ENCODE measurements around the gene AUTS2.

Gene AUTS2

DNA sequence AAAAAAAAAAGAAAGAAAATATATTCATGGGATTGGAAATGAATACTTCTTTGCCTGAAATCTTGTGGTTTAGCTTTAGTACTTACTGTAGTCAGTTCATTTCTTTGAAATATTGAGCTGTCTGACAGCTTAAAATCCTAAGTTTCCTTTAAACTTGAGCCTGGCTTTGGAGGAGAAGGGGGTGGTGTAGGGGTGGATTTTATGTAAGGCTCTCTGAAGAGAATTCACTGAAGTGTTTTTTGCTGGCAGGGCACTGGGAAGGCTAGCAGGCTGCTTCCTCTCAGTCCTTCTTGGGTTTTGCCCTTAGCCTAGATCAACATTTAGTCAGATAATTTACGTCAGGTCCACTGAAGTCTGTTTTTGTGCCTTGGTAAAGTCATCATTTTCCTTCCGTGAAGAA, 516.5 kb downstream of the AUTS2 start:
- no peak overlapping the region for H3K27ac ChIP-seq (ENCODE audit: low read depth, low read length)
- H3K9ac ChIP-seq (ENCODE audit: low read length in 5 of 5), result no peak overlapping the region
- H3K36me3 ChIP-seq (ENCODE audit: control insufficient read depth in 5 of 5, insufficient read depth in 5 of 5, low read length in 5 of 5), result peaks cover 0 to 3% (median 0%) of the 10 kb centered on the region in 5 donors
- H3K27me3 ChIP-seq (ENCODE audit: control insufficient read depth in 5 of 5, insufficient read depth in 4 of 5, low read length in 5 of 5), result no peaks in the 10 kb centered on the region
- no peaks in the 10 kb centered on the region for H3K9me3 ChIP-seq (ENCODE audit: control insufficient read depth in 5 of 5, low read length in 5 of 5)
- peaks cover 0 to 4% (median 0%) of the 10 kb centered on the region in 5 donors for H3K4me1 ChIP-seq (ENCODE audit: control insufficient read depth in 5 of 5, insufficient read depth in 5 of 5, low read length in 5 of 5)
- H3K4me3 ChIP-seq (ENCODE audit: low read depth in 1 of 5, low read length in 5 of 5), result no peak overlapping the region

DNA sequence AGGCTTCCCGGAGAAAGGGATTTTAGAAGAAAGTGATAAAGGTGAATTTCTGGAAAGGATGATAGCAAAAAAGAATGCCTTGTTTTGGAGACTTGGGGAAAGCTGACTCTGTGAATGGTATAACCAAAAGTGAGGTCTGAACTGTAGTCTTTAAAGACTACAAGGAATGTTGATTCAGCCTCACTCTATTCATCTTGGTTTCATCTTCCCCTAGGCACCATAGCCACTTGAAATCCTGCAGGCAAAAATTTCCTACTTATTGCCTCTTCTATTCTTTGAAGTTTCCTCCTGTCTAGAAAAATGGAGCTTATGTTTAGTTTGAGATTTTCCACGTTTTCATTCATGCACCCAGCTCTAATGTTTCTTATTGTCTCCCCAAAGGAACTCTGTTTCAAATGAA, 518.0 kb downstream of the AUTS2 start:
- Histone ChIP-seq H3K4me3 (ENCODE audit: low read depth in 1 of 5, low read length in 5 of 5) (no peak overlapping the region), H3K36me3 (ENCODE audit: control insufficient read depth in 5 of 5, insufficient read depth in 5 of 5, low read length in 5 of 5) (peaks cover 0 to 3% (median 2%) of the 10 kb centered on the region in 5 donors), H3K27ac (ENCODE audit: low read depth, low read length) (no peak overlapping the region), H3K9ac (ENCODE audit: low read length in 5 of 5) (no peak overlapping the region), H3K9me3 (ENCODE audit: control insufficient read depth in 5 of 5, low read length in 5 of 5) (peaks cover 0 to under 1% (median 0%) of the 10 kb centered on the region in 5 donors), H3K27me3 (ENCODE audit: control insufficient read depth in 5 of 5, insufficient read depth in 4 of 5, low read length in 5 of 5) (no peaks in the 10 kb centered on the region), H3K4me1 (ENCODE audit: control insufficient read depth in 5 of 5, insufficient read depth in 5 of 5, low read length in 5 of 5) (peaks cover 0 to 4% (median 0%) of the 10 kb centered on the region in 5 donors)

DNA sequence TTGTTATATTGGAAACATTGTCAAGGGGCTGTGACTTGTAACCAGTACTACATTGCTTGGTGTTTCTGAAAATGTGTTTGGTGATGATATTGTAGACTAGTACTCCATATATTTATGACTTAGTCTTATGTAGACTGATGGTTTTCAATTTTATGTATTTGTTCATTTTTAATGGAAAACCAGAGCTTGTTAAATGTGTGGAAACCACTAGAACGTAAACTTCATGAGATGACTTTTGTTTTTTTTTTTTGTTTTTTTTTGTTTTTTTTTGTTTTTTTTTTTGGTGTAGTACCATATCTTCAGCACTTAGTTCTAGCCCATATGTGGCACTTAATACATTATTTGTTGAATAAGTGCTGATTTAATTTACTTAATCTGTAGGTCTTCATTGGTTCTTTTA, 518.6 kb downstream of the AUTS2 start:
- Histone ChIP-seq H3K27me3 (ENCODE audit: control insufficient read depth in 5 of 5, insufficient read depth in 4 of 5, low read length in 5 of 5) (no peaks in the 10 kb centered on the region), H3K27ac (ENCODE audit: low read depth, low read length) (no peak overlapping the region), H3K36me3 (ENCODE audit: control insufficient read depth in 5 of 5, insufficient read depth in 5 of 5, low read length in 5 of 5) (peaks cover 0 to 3% (median 2%) of the 10 kb centered on the region in 5 donors), H3K4me3 (ENCODE audit: low read depth in 1 of 5, low read length in 5 of 5) (no peak overlapping the region), H3K4me1 (ENCODE audit: control insufficient read depth in 5 of 5, insufficient read depth in 5 of 5, low read length in 5 of 5) (peaks cover 0 to 4% (median 0%) of the 10 kb centered on the region in 5 donors), H3K9ac (ENCODE audit: low read length in 5 of 5) (no peak overlapping the region), H3K9me3 (ENCODE audit: control insufficient read depth in 5 of 5, low read length in 5 of 5) (peaks cover 0 to 7% (median 4%) of the 10 kb centered on the region in 5 donors)

DNA sequence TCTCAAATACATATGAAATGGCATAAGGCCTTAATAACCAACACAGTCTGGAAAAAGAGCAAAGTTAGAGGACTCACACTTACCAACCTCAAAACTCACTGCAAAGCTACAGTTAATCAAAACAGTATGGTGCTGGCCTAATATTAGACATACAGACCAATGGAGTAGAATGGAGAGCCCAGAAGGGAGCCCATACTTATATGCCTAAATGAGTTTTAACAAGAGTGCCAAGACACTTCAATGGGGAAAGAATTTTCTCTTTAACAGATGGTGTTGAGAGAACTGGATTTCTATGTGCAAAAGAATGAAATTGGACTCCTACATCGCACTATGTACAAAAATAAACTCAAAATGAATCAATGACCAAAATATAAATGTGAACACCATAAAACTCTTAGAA, 522.6 kb downstream of the AUTS2 start:
- Histone ChIP-seq H3K36me3 (ENCODE audit: control insufficient read depth in 5 of 5, insufficient read depth in 5 of 5, low read length in 5 of 5) (peaks cover 0 to 3% (median 2%) of the 10 kb centered on the region in 5 donors), H3K4me1 (ENCODE audit: control insufficient read depth in 5 of 5, insufficient read depth in 5 of 5, low read length in 5 of 5) (no peaks in the 10 kb centered on the region), H3K9me3 (ENCODE audit: control insufficient read depth in 5 of 5, low read length in 5 of 5) (peaks cover 0 to 17% (median 8%) of the 10 kb centered on the region in 5 donors), H3K4me3 (ENCODE audit: low read depth in 1 of 5, low read length in 5 of 5) (no peak overlapping the region), H3K27ac (ENCODE audit: low read depth, low read length) (no peak overlapping the region), H3K9ac (ENCODE audit: low read length in 5 of 5) (no peak overlapping the region), H3K27me3 (ENCODE audit: control insufficient read depth in 5 of 5, insufficient read depth in 4 of 5, low read length in 5 of 5) (no peaks in the 10 kb centered on the region)

DNA sequence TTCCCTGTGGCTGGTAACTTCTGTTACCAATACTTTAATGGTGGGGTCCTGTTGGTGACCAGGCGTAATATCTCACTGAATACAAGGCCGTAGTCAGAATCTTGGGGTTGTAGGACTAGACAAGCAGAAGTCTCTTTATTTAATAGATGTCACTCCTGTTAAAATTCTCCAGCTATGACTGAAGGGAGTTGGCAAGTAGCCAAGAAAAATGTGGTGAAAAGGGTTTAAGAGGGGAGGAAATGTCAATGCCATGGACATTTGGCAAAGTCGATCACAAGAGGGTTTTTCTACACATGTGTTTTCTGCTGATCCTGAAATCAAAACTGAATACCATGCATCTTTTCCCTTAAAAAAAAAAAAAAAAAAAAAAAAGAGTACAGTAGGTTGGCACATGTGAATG, 533.5 kb downstream of the AUTS2 start:
- Histone ChIP-seq H3K4me1 (ENCODE audit: control insufficient read depth in 5 of 5, insufficient read depth in 5 of 5, low read length in 5 of 5) (peaks cover 3 to 29% (median 22%) of the 10 kb centered on the region in 5 donors), H3K9ac (ENCODE audit: low read length in 5 of 5) (no peak overlapping the region), H3K27me3 (ENCODE audit: control insufficient read depth in 5 of 5, insufficient read depth in 4 of 5, low read length in 5 of 5) (no peaks in the 10 kb centered on the region), H3K36me3 (ENCODE audit: control insufficient read depth in 5 of 5, insufficient read depth in 5 of 5, low read length in 5 of 5) (no peaks in the 10 kb centered on the region), H3K4me3 (ENCODE audit: low read depth in 1 of 5, low read length in 5 of 5) (no peak overlapping the region), H3K27ac (ENCODE audit: low read depth, low read length) (no peak overlapping the region), H3K9me3 (ENCODE audit: control insufficient read depth in 5 of 5, low read length in 5 of 5) (no peaks in the 10 kb centered on the region)

DNA sequence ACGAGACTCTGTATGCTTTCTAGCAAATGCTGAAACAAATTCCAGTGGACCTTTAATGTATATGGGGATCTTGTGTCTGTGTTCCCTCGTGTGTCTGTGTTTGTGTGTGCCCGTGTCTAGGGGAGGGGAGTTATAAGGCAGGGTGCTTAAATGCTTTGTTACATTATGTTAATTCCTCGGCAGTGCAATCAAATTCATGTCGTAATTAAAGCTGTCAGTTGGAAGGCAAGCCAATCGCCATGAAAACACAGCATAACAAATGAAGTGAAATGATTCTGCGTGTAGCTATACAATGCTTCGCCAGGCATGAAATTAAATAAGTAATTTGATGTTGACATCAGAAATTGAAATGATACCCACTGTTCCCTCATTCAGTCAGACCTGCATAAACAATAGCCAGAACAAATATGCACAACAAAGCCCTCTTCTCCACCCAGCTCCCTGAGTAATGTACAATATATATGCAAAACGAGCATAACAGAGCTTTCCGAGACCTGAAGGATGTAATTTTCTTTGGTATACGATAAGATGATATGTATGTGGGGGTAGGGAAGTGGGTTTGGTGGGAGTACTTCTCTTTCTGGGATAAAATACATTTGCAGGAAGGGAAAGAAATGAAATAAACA, 534.1 kb downstream of the AUTS2 start:
- Histone ChIP-seq H3K27ac (ENCODE audit: low read depth, low read length) (no peak overlapping the region), H3K9me3 (ENCODE audit: control insufficient read depth in 5 of 5, low read length in 5 of 5) (no peaks in the 10 kb centered on the region), H3K4me3 (ENCODE audit: low read depth in 1 of 5, low read length in 5 of 5) (no peak overlapping the region), H3K36me3 (ENCODE audit: control insufficient read depth in 5 of 5, insufficient read depth in 5 of 5, low read length in 5 of 5) (no peaks in the 10 kb centered on the region), H3K27me3 (ENCODE audit: control insufficient read depth in 5 of 5, insufficient read depth in 4 of 5, low read length in 5 of 5) (no peaks in the 10 kb centered on the region), H3K9ac (ENCODE audit: low read length in 5 of 5) (no peak overlapping the region), H3K4me1 (ENCODE audit: control insufficient read depth in 5 of 5, insufficient read depth in 5 of 5, low read length in 5 of 5) (peaks cover 3 to 29% (median 22%) of the 10 kb centered on the region in 5 donors)

DNA sequence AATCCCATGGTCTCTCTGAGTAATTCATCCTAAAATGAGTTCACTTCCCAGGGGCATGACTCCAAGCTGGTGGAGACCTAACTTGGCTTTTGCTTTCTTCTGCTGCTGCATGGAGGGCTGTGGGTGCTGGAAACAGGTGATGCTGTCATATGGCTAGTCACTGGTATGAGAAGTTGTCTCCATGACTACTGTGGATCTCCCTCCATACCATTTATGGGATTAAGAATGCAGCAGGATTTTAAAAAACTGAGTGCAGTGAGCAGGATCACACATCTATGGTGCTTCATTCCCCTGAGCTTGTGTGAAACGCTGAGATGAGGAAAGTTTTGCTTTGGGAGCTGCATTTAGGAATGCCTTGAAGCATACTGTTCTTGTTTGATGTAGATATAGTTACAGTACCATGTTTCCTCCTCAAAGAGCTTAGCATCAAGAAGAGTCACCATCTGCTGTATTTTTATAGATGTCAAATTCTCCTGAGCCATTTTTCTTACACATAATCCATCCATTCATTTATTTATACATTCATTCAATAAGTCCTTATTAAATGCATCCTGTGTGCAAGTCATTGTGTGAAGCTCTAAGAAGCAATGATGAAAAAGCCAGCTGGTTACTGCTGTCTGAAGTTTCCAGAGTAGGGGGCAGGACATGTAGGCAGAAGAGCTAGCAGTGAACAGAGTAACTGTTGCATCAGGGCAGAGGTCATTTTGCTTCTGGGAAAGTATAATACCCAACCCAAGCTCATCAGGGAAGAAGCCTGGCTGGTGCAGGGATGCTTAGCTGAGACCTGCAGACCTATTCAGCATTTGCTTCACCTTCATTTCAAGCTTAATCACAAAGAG, 534.8 kb downstream of the AUTS2 start:
- Histone ChIP-seq H3K4me1 (ENCODE audit: control insufficient read depth in 5 of 5, insufficient read depth in 5 of 5, low read length in 5 of 5) (peaks cover 3 to 29% (median 22%) of the 10 kb centered on the region in 5 donors), H3K27me3 (ENCODE audit: control insufficient read depth in 5 of 5, insufficient read depth in 4 of 5, low read length in 5 of 5) (no peaks in the 10 kb centered on the region), H3K4me3 (ENCODE audit: low read depth in 1 of 5, low read length in 5 of 5) (no peak overlapping the region), H3K9ac (ENCODE audit: low read length in 5 of 5) (no peak overlapping the region), H3K27ac (ENCODE audit: low read depth, low read length) (peak overlapping the region; percentile 27), H3K36me3 (ENCODE audit: control insufficient read depth in 5 of 5, insufficient read depth in 5 of 5, low read length in 5 of 5) (no peaks in the 10 kb centered on the region), H3K9me3 (ENCODE audit: control insufficient read depth in 5 of 5, low read length in 5 of 5) (no peaks in the 10 kb centered on the region)

DNA sequence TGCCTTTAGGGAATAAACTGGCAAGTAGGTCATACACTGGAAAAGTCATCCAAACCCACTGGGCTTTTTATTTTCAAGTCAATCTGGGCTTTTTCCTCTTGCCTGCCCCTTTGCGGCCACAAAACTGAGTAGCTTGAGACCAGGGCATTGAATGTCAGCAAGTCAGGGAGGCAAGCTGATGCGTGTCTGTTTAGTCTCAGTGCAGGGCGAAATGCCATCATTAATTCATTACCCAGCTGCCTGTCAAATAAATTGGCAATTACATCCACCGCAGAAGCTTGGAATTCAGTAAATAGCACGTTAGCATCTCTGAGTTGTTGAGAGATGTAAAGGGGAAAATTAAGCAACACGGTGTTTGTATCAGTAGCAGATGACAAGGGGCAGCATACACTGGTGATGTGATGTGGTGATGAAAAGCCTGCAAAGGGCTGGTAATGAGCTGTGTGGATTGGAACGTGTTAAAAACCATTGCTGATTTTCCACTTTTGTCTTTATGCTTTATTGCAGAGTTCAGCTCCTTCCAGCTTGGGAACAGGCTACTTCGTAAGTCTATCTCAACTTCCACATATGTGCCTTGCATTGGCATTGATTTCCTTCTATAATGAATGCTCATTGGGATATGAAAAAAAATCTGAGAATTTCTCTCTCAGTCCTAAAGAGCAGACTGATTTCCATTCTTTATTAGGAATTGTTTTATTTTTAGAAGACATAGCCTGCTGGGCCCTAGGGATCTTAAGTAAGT, 535.9 kb downstream of the AUTS2 start:
- peak overlapping the region; percentile 27 for H3K27ac ChIP-seq (ENCODE audit: low read depth, low read length)
- H3K27me3 ChIP-seq (ENCODE audit: control insufficient read depth in 5 of 5, insufficient read depth in 4 of 5, low read length in 5 of 5), result no peaks in the 10 kb centered on the region
- H3K9ac ChIP-seq (ENCODE audit: low read length in 5 of 5), result no peak overlapping the region
- peaks cover 3 to 29% (median 22%) of the 10 kb centered on the region in 5 donors for H3K4me1 ChIP-seq (ENCODE audit: control insufficient read depth in 5 of 5, insufficient read depth in 5 of 5, low read length in 5 of 5)
- H3K4me3 ChIP-seq (ENCODE audit: low read depth in 1 of 5, low read length in 5 of 5), result no peak overlapping the region
- no peaks in the 10 kb centered on the region for H3K9me3 ChIP-seq (ENCODE audit: control insufficient read depth in 5 of 5, low read length in 5 of 5)
- H3K36me3 ChIP-seq (ENCODE audit: control insufficient read depth in 5 of 5, insufficient read depth in 5 of 5, low read length in 5 of 5), result no peaks in the 10 kb centered on the region

DNA sequence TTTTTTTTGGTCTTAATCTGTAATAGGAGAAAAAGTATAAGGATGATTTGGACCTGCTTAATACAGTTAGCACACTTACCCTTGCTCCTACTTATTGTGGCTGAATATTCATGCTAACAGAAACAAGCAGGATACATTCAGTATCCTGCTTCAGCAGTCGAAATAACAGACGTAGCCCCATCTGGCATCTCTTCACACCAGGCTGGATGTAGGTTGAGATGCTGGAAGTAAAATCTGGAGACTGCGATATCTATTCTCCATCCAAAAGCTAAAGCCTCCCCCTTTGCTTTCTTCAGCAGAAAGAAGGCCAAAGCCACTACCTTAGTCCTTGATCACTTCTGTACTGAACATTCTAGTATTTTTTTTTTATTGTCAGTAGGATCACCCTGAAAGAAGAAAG, 537.4 kb downstream of the AUTS2 start:
- Histone ChIP-seq H3K9me3 (ENCODE audit: control insufficient read depth in 5 of 5, low read length in 5 of 5) (no peaks in the 10 kb centered on the region), H3K27ac (ENCODE audit: low read depth, low read length) (no peak overlapping the region), H3K27me3 (ENCODE audit: control insufficient read depth in 5 of 5, insufficient read depth in 4 of 5, low read length in 5 of 5) (no peaks in the 10 kb centered on the region), H3K9ac (ENCODE audit: low read length in 5 of 5) (no peak overlapping the region), H3K4me3 (ENCODE audit: low read depth in 1 of 5, low read length in 5 of 5) (no peak overlapping the region), H3K36me3 (ENCODE audit: control insufficient read depth in 5 of 5, insufficient read depth in 5 of 5, low read length in 5 of 5) (no peaks in the 10 kb centered on the region), H3K4me1 (ENCODE audit: control insufficient read depth in 5 of 5, insufficient read depth in 5 of 5, low read length in 5 of 5) (peaks cover 3 to 29% (median 22%) of the 10 kb centered on the region in 5 donors)

DNA sequence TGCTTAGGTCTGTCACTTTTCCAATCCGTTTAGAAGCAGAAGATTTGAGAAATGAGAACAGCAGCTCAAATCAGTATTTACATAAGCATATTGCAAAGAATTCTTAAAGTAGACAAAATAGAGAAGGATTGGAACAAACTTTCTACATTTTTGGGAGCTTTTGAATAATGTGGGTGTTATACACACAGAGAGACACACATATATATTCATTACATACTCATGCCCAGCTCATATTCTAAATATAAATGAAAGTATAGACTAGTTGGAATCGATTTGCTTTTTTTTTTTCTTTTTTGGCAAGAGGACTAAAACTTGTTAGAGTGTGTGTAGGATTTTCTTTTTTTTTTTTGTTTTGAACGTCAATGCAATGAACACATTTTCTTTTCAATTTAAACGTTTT, 538.9 kb downstream of the AUTS2 start:
- no peaks in the 10 kb centered on the region for H3K27me3 ChIP-seq (ENCODE audit: control insufficient read depth in 5 of 5, insufficient read depth in 4 of 5, low read length in 5 of 5)

More for the DNA sequence above, 538.9 kb downstream of the AUTS2 start:
- H3K36me3 ChIP-seq (ENCODE audit: control insufficient read depth in 5 of 5, insufficient read depth in 5 of 5, low read length in 5 of 5), result no peaks in the 10 kb centered on the region
- H3K27ac ChIP-seq (ENCODE audit: low read depth, low read length), result no peak overlapping the region
- H3K9me3 ChIP-seq (ENCODE audit: control insufficient read depth in 5 of 5, low read length in 5 of 5), result no peaks in the 10 kb centered on the region
- H3K9ac ChIP-seq (ENCODE audit: low read length in 5 of 5), result no peak overlapping the region
- no peak overlapping the region for H3K4me3 ChIP-seq (ENCODE audit: low read depth in 1 of 5, low read length in 5 of 5)
- H3K4me1 ChIP-seq (ENCODE audit: control insufficient read depth in 5 of 5, insufficient read depth in 5 of 5, low read length in 5 of 5), result peaks cover 3 to 24% (median 20%) of the 10 kb centered on the region in 5 donors
